Stimulated activated CD4-positive, alpha-beta T cell treated with anti-CD3 and anti-CD28 coated beads, Interleukin-2, amount 100 ng/mL, for 48 hours (primary cell): ENCODE measurements around the gene PCGF6.

ENCODE experiments used
- DNase-seq, 2 donors: peaks; one replicate each; pipeline ENCODE4 v3.0.0-alpha.2; 2020

The PCGF6 gene

DNA sequence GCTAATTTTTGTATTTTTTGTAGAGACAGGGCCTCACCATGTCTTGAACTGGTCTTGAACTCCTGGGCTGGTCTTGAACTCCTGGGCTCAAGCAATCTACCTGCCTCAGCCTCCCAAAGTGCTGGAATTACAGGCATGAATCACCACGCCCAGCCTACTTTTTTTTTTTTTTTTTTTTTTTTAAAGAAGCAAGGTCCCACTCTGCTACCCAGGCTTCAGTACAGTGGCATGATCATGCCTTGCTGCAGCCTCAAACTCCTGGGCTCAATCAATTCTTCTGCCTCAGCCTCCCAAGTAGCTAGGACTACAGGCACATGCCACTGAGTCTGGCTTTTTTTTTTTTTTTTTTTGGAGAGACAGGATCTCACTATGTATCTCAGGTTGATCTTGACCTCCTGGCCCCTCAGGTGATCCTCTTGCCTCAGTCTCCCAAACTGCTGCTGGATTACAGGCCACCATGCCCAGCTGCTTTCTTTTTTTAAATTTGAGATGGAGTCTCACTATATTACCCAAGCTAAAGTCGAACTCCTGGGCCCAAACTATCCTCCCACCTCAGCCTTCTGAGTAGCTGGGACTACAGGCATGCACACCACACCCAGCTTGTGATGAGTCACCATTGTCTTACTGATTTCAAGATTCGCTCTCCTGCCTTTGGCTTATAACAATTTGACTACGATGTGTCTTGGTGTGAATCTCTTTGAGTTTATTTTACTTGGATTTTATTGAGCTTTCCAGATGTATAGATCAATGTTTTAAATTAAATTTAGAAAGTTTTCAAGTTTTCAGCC lies 96.2 kb downstream of the PCGF6 start:
- DNase-seq = no peak

DNA sequence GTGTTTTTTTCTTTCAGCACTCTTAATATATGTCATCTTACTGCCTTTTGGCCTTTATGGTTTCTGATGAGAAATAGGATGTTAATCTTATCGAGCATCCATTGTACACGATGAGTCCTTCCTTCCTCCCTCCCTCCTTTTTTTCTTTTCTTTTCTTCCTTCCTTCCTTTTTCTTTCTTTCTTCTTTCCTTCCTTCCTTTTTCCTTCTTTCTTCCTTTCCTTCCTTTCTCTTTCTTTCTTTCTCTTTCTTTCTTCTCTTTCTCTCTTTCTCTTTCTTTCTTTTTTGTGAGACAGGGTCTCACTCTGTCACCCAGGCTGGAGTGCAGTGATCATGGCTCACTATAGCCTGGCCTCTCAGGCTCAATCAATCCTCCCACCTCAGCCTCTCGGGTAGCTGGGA lies 96.8 kb downstream of the PCGF6 start:
- no peak for DNase-seq
